HepG2 (cell line): ENCODE data around the gene ENC1. TPM values are rescaled to one million over a fixed set of nuclear protein-coding genes. Genes with fewer than 3 reads are reported as not detected.

Experiments
- CENPX ChIP-seq: sonication (generic); formaldehyde crosslinking; IDR thresholded peaks from 2 replicates; pipeline ENCODE4 v1.9.0; 2021; ENCODE audit warnings: mild to moderate bottlenecking, missing genetic modification reagents, moderate library complexity
- DDIT3 ChIP-seq: sonication (generic); formaldehyde crosslinking; IDR thresholded peaks from 2 replicates; pipeline ENCODE4 v1.4.0; 2020; ENCODE audit warnings: mild to moderate bottlenecking, missing genetic modification reagents
- MAX ChIP-seq: IDR thresholded peaks from 2 replicates; pipeline ENCODE4 v1.6.1; 2012; ENCODE audit warnings: inconsistent platforms
- MED13 ChIP-seq: sonication (generic); formaldehyde crosslinking; IDR thresholded peaks from 2 replicates; pipeline ENCODE4 v1.5.0; 2020; ENCODE audit warnings: missing genetic modification reagents
- NBN ChIP-seq: fragments of 450-650 bp; conservative IDR thresholded peaks from 2 replicates; pipeline ENCODE4 v1.6.1; 2017
- RBM22 ChIP-seq: fragments of 200-400 bp; formaldehyde crosslinking; optimal IDR thresholded peaks from 2 replicates; pipeline ENCODE3; 2017; ENCODE audit warnings: mild to moderate bottlenecking, low read length, moderate library complexity
- RFX3 ChIP-seq: IDR thresholded peaks from 2 replicates; pipeline ENCODE4 v1.6.1; 2016; ENCODE audit warnings: missing biosample characterization, missing genetic modification reagents
- SKIL ChIP-seq: sonication (generic); formaldehyde crosslinking; IDR thresholded peaks from 2 replicates; pipeline ENCODE4 v1.8.0; 2022; ENCODE audit warnings: missing genetic modification reagents, mild to moderate bottlenecking, moderate library complexity, borderline replicate concordance
- SYNCRIP ChIP-seq: fragments of 200-400 bp; formaldehyde crosslinking; IDR thresholded peaks from 2 replicates; pipeline ENCODE4 v1.6.1; 2018; ENCODE audit warnings: mild to moderate bottlenecking, low read depth, low read length; ENCODE audit not compliant: insufficient read depth
- ZBTB4 ChIP-seq: sonication (generic); formaldehyde crosslinking; IDR thresholded peaks from 2 replicates; pipeline ENCODE4 v1.4.0; 2020; ENCODE audit warnings: missing genetic modification reagents, mild to moderate bottlenecking, borderline replicate concordance
- ZBTB8A ChIP-seq: sonication (generic); formaldehyde crosslinking; IDR thresholded peaks from 2 replicates; pipeline ENCODE4 v1.4.0; 2020; ENCODE audit warnings: mild to moderate bottlenecking, low read depth, missing genetic modification reagents, borderline replicate concordance
- ZC3H4 ChIP-seq: sonication (generic); formaldehyde crosslinking; IDR thresholded peaks from 2 replicates; pipeline ENCODE4 v1.4.0; 2020; ENCODE audit warnings: missing genetic modification reagents, borderline replicate concordance
- ZFP82 ChIP-seq: sonication (generic); formaldehyde crosslinking; IDR thresholded peaks from 2 replicates; pipeline ENCODE4 v1.5.1; 2020; ENCODE audit warnings: mild to moderate bottlenecking, missing genetic modification reagents, borderline replicate concordance
- ZNF235 ChIP-seq: sonication (generic); formaldehyde crosslinking; IDR thresholded peaks from 2 replicates; pipeline ENCODE4 v1.8.1; 2023; ENCODE audit warnings: mild to moderate bottlenecking, missing genetic modification reagents, borderline replicate concordance
- ZNF33A ChIP-seq: sonication (generic); formaldehyde crosslinking; IDR thresholded peaks from 2 replicates; pipeline ENCODE4 v1.5.1; 2020; ENCODE audit warnings: missing genetic modification reagents, mild to moderate bottlenecking, moderate library complexity, borderline replicate concordance
- ZNF446 ChIP-seq: sonication (generic); formaldehyde crosslinking; IDR thresholded peaks from 2 replicates; pipeline ENCODE4 v1.5.0; 2020; ENCODE audit warnings: mild to moderate bottlenecking, missing genetic modification reagents
- ZNF468 ChIP-seq: sonication (generic); formaldehyde crosslinking; IDR thresholded peaks from 2 replicates; pipeline ENCODE4 v1.8.0; 2022; ENCODE audit warnings: mild to moderate bottlenecking, moderate library complexity, missing genetic modification reagents
- ZNF563 ChIP-seq: sonication (generic); formaldehyde crosslinking; IDR thresholded peaks from 2 replicates; pipeline ENCODE4 v1.8.0; 2022; ENCODE audit warnings: mild to moderate bottlenecking, moderate library complexity, missing genetic modification reagents
- ZNF598 ChIP-seq: sonication (generic); formaldehyde crosslinking; IDR thresholded peaks from 2 replicates; pipeline ENCODE4 v1.5.1; 2020; ENCODE audit warnings: mild to moderate bottlenecking, missing genetic modification reagents, borderline replicate concordance
- ZNF605 ChIP-seq: sonication (generic); formaldehyde crosslinking; IDR thresholded peaks from 2 replicates; pipeline ENCODE4 v1.8.0; 2022; ENCODE audit warnings: mild to moderate bottlenecking, missing genetic modification reagents
- ZNF614 ChIP-seq: IDR thresholded peaks from 2 replicates; pipeline ENCODE4 v1.6.1; 2018; ENCODE audit warnings: missing biosample characterization, missing genetic modification reagents, inconsistent platforms, borderline replicate concordance
- ZNF740 ChIP-seq: sonication (generic); formaldehyde crosslinking; IDR thresholded peaks from 2 replicates; pipeline ENCODE4 v1.4.0; 2020; ENCODE audit warnings: missing genetic modification reagents
- ZNF878 ChIP-seq: sonication (generic); formaldehyde crosslinking; IDR thresholded peaks from 2 replicates; pipeline ENCODE4 v1.8.1; 2023; ENCODE audit warnings: mild to moderate bottlenecking, missing genetic modification reagents, moderate library complexity
- ZSCAN21 ChIP-seq: sonication (generic); formaldehyde crosslinking; IDR thresholded peaks from 2 replicates; pipeline ENCODE4 v1.8.0; 2022; ENCODE audit warnings: mild to moderate bottlenecking, missing genetic modification reagents, moderate library complexity, borderline replicate concordance
- polyA plus RNA-seq, 8 experiments: library from polyadenylated mRNA; depleted of rRNA in 3 of 8; stranded (reverse) in 7 of 8; unstranded in 1 of 8; fragments of >200 nt; fragmentation: Illumina TruSeq in 4 of 8; extraction: Trizol in 4 of 8; gene quantifications; 2 replicates each; pipeline versions ENCODE4 v1.2.1 to v1.2.3, GENCODE V29; 2011 to 2016; ENCODE audit warnings: low read depth in 4 of 8, missing spikeins in 1 of 8, mixed read lengths in 1 of 8; ENCODE audit not compliant: insufficient read depth in 1 of 8
- total RNA-seq, 5 experiments: library from RNA; depleted of rRNA; stranded (reverse); fragments of >200 nt; fragmentation: Illumina TruSeq; extraction: Trizol; gene quantifications; 2 replicates each; pipeline ENCODE4 v1.2.3, GENCODE V29; 2016; ENCODE audit warnings: low read depth in 1 of 5

ENC1 gene
- total and polyA plus RNA-seq, 2 of the 13 experiments (the other 11 are each of a cell fraction or from before 2014, with no cell fraction given), result 63.8 to 64.4 TPM

- TF ChIP-seq ZNF563 (CRISPR knock-in tag) (no peak), ZNF468 (no peak), ZBTB8A (no peak), ZNF235 (CRISPR knock-in tag) (no peak), ZNF605 (CRISPR knock-in tag) (no peak), ZNF598 (CRISPR knock-in tag) (0 out of 2 replicates have a peak, but pooled peaks have one; percentile 6), ZFP82 (CRISPR knock-in tag) (no peak), ZSCAN21 (CRISPR knock-in tag) (no peak), MED13 (0 out of 2 replicates have a peak, but pooled peaks have one; percentile 26), ZC3H4 (CRISPR knock-in tag) (0 out of 2 replicates have a peak, but pooled peaks have one; percentile 64), DDIT3 (CRISPR knock-in tag) (no peak), ZNF740 (CRISPR knock-in tag) (no peak), CENPX (CRISPR knock-in tag) (no peak), ZNF878 (CRISPR knock-in tag) (0 out of 2 replicates have a peak, but pooled peaks have one; percentile 20), ZNF33A (CRISPR knock-in tag) (no peak; the same call in 1 of the 2 replicates), ZBTB4 (CRISPR knock-in tag) (no peak), SYNCRIP (no peak), RFX3 (CRISPR knock-in tag) (no peak), RBM22 (no peak), MAX (no peak; the same call in 1 of the 2 replicates), NBN (no peak), ZNF446 (CRISPR knock-in tag) (no peak), SKIL (CRISPR knock-in tag) (no peak), ZNF614 (CRISPR knock-in tag) (no peak)
Observed at GRCh38 chr5:74641735-74642542, 1.4 kb upstream of the ENC1 start (continued).
